Body of pancreas (tissue), 4 donors: Measurements from ENCODE around the gene ALDH7A1.

Experiments
- POLR2A ChIP-seq, 3 donors: fragments of 450-650 bp; IDR thresholded peaks; one replicate each; pipeline ENCODE4 v1.6.1; 2016; ENCODE audit warnings: antibody characterized with exemption in 3 of 3, mild to moderate bottlenecking in 2 of 3
- TF ChIP-seq, protein P1 (sequence below), 7 experiments: fragments of 450-650 bp in 4 of 7; fragments of 200-600 bp in 3 of 7; sonication (generic) in 3 of 7; IDR thresholded peaks; one replicate each; pipeline ENCODE4 v1.5.1; 2016 to 2019; ENCODE audit warnings: antibody characterized with exemption in 7 of 7

DNA sequence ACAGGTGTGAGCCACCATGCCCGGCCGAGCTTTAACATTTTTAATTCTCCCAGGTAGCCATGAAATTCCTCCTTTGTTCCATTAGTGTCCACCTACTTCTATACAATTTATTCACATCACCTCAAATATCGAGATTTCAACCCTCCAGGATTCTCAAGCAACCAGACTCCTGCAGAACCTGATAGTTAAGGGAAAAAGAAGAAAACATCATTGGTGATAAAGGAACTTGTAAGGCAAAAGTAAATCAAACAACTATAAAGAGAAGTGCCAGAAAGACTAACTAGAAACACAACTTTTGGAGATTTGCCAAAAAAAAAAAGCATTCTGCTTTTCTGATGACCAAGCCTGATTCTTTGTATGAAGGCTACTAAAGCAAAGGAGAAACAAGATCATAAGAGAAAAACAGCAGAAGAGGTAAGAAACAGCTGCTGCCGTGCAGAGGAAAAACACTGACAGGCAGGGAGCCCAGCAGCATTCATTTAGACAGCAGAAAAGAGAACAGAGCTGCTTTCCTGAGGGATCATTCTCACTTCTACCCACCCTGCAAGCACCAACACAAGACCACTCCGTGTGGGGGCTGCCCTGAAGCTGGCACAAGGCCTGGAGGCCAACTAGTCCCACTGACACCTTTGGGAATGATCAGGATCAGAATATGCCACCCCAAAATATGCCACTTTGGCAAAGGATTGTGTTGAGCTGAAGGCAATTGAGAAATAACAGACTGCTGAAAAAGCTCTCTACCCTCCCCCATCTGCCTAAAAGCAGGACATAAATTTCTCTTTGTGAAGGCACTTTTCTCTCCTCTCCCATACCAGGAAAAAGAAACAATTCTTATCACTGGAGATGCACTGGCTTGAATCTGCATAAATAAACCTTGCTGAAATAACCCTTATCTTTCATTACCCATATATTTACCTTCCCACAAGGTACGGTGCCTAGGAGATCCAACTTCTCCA, 75.1 kb downstream of the ALDH7A1 start:
- TF ChIP-seq, protein P1, sequence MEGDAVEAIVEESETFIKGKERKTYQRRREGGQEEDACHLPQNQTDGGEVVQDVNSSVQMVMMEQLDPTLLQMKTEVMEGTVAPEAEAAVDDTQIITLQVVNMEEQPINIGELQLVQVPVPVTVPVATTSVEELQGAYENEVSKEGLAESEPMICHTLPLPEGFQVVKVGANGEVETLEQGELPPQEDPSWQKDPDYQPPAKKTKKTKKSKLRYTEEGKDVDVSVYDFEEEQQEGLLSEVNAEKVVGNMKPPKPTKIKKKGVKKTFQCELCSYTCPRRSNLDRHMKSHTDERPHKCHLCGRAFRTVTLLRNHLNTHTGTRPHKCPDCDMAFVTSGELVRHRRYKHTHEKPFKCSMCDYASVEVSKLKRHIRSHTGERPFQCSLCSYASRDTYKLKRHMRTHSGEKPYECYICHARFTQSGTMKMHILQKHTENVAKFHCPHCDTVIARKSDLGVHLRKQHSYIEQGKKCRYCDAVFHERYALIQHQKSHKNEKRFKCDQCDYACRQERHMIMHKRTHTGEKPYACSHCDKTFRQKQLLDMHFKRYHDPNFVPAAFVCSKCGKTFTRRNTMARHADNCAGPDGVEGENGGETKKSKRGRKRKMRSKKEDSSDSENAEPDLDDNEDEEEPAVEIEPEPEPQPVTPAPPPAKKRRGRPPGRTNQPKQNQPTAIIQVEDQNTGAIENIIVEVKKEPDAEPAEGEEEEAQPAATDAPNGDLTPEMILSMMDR (IDR thresholded peaks at IDR 0.05): no peak
- TF ChIP-seq POLR2A (IDR thresholded peaks at IDR 0.05): peak in 1 of 3 donors; percentile 5
